OCI-LY3 (cell line): ENCODE results near the gene TAS1R1.

ENCODE experiments used
- H2AFZ ChIP-seq: fragments of 200-600, 300-600 bp; shearing (Covaris generic); 2 replicates; pipeline ENCODE4 v1.6.0; 2014; ENCODE audit warnings: antibody characterized with exemption, low read depth, low read length
- H3K27ac ChIP-seq: fragments of 200-600, 300-600 bp; sonication (generic); 2 replicates; pipeline ENCODE4 v1.5.1; 2014; ENCODE audit warnings: mild to moderate bottlenecking, low read length, moderate library complexity, mixed read lengths
- H3K27me3 ChIP-seq: fragments of 200-600, 300-600 bp; sonication (generic); 2 replicates; pipeline ENCODE4 v1.6.1; 2014; ENCODE audit warnings: low read depth, low read length, mixed read lengths
- H3K36me3 ChIP-seq: fragments of 200-600, 300-600 bp; sonication (generic); replicated peaks from 2 replicates; pipeline ENCODE3; 2014; ENCODE audit warnings: low read depth, low read length, mixed read lengths
- H3K4me1 ChIP-seq: fragments of 300-600, 200-600 bp; sonication (generic); 2 replicates; pipeline ENCODE4 v1.6.1; 2014; ENCODE audit warnings: low read length, mixed read lengths
- H3K4me2 ChIP-seq: fragments of 200-600, 300-600 bp; sonication (generic); 2 replicates; pipeline ENCODE4 v1.6.1; 2014; ENCODE audit warnings: low read length, mixed read lengths
- H3K4me3 ChIP-seq: fragments of 300-600, 200-600 bp; sonication (generic); 2 replicates; pipeline ENCODE4 v1.5.1; 2014; ENCODE audit warnings: antibody characterized with exemption, mild to moderate bottlenecking, low read length, moderate library complexity
- H3K79me2 ChIP-seq: fragments of 300-600, 200-600 bp; shearing (Covaris generic); 2 replicates; pipeline ENCODE4 v1.6.1; 2014; ENCODE audit warnings: mild to moderate bottlenecking, low read length, mixed read lengths
- H3K9ac ChIP-seq: fragments of 300-600, 200-600 bp; shearing (Covaris generic); 2 replicates; pipeline ENCODE4 v1.6.0; 2014; ENCODE audit warnings: mild to moderate bottlenecking, low read length, moderate library complexity
- H3K9me3 ChIP-seq: fragments of 200-600, 300-600 bp; shearing (Covaris generic); 2 replicates; pipeline ENCODE4 v1.6.1; 2014; ENCODE audit warnings: low read length, mixed read lengths; ENCODE audit not compliant: insufficient read depth
- H4K20me1 ChIP-seq: fragments of 200-600, 300-600 bp; sonication (generic); 2 replicates; pipeline ENCODE4 v1.6.1; 2016; ENCODE audit warnings: low read length, mixed read lengths; ENCODE audit not compliant: insufficient read depth
- CTCF ChIP-seq: fragments of 200-600, 300-600 bp; sonication (generic); IDR thresholded peaks from 2 replicates; pipeline ENCODE4 v1.5.1; 2014; ENCODE audit warnings: antibody characterized with exemption, low read length, low read depth
- EZH2phosphoT487 ChIP-seq: fragments of 200-600 bp; shearing (Covaris generic); IDR thresholded peaks from 2 replicates; pipeline ENCODE4 v1.6.1; 2018; ENCODE audit warnings: antibody characterized with exemption, mixed run types, low read depth

TAS1R1 gene

GRCh38 chr1:6581561-6582305, 26.6 kb downstream of the TAS1R1 start:
- Histone ChIP-seq H2AFZ (no peak overlapping the region), H3K4me2 (no peak overlapping the region), H3K9me3 (no peaks in the 10 kb centered on the region), H3K27ac (no peak overlapping the region), H3K4me3 (no peak overlapping the region), H3K4me1 (peaks cover 13% of the 10 kb centered on the region), H4K20me1 (no peaks in the 10 kb centered on the region), H3K79me2 (peaks cover 19% of the 10 kb centered on the region), H3K27me3 (no peaks in the 10 kb centered on the region), H3K36me3 (no peaks in the 10 kb centered on the region), H3K9ac (no peak overlapping the region)
- no peak for TF ChIP-seq EZH2phosphoT487
- TF ChIP-seq CTCF: no peak

- Histone ChIP-seq H3K4me1 (peaks cover 13% of the 10 kb centered on the region), H3K27ac (no peak overlapping the region), H2AFZ (no peak overlapping the region), H3K4me3 (no peak overlapping the region), H3K79me2 (peaks cover 19% of the 10 kb centered on the region), H3K4me2 (no peak overlapping the region), H3K9me3 (no peaks in the 10 kb centered on the region), H3K36me3 (no peaks in the 10 kb centered on the region), H3K9ac (no peak overlapping the region), H4K20me1 (no peaks in the 10 kb centered on the region), H3K27me3 (no peaks in the 10 kb centered on the region)
- TF ChIP-seq CTCF: no peak
- no peak for TF ChIP-seq EZH2phosphoT487
Measured at GRCh38 chr1:6582370-6582769, 27.3 kb downstream of the TAS1R1 start.

- Histone ChIP-seq H3K9ac (no peak overlapping the region), H2AFZ (no peak overlapping the region), H3K9me3 (no peaks in the 10 kb centered on the region), H3K4me1 (peaks cover 10% of the 10 kb centered on the region), H3K4me2 (no peak overlapping the region), H3K27me3 (no peaks in the 10 kb centered on the region), H3K27ac (no peak overlapping the region), H4K20me1 (no peaks in the 10 kb centered on the region), H3K36me3 (no peaks in the 10 kb centered on the region), H3K4me3 (no peak overlapping the region), H3K79me2 (peaks cover 19% of the 10 kb centered on the region)
- no peak for TF ChIP-seq EZH2phosphoT487
- TF ChIP-seq CTCF: no peak
Measured at GRCh38 chr1:6584126-6585080, 29.3 kb downstream of the TAS1R1 start.

- Histone ChIP-seq H3K4me1 (peaks cover 9% of the 10 kb centered on the region), H3K36me3 (peaks cover under 1% of the 10 kb centered on the region), H4K20me1 (no peaks in the 10 kb centered on the region), H3K4me2 (no peak overlapping the region), H3K27ac (no peak overlapping the region), H3K27me3 (no peaks in the 10 kb centered on the region), H2AFZ (no peak overlapping the region), H3K9ac (no peak overlapping the region), H3K79me2 (peaks cover 16% of the 10 kb centered on the region), H3K9me3 (no peaks in the 10 kb centered on the region), H3K4me3 (no peak overlapping the region)
- TF ChIP-seq EZH2phosphoT487 (no peak), CTCF (no peak)
Measured at GRCh38 chr1:6585081-6585722, 30.1 kb downstream of the TAS1R1 start.
